ENCODE measurements around the gene ITGA11.
A peak's percentile ranks its signal among the peaks of the same experiment; 100 is the strongest.

The ITGA11 gene

DNA sequence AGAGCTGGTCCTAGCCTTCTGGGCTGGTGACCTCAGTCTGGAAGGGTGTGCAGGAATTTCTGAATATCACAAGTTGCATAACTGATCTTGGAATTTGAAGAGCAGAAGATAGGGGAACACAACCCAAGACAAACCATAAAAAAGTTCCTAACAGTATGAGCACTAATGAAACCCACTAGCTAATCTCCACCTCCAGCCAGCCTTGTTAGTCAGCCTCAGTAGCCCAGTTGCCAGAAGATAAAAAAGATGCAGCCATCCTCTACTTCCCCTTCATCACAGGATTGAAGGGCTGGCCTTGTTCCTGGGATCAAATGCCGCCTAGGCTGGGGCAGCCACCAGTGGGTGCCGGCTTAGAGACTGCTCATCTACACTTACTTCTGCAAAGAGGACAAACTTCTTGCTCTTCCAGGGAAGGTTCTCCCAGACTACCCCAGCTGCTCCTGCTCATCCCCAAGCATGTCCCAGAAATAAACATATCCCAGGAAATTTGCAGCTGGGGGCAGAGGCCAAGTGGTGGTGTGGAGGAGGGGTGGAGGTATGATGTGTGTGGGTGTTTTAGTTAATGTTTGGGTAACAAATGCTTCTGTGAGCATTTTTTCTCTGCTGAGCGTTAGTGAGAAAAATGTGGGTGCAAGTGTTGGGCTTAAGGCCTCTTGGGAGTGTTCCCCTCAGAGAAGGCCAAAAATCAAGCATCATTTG, 9.2 kb upstream of the ITGA11 start:
- peak; percentile 47 to 64 for DNase-seq
- Histone ChIP-seq H3K4me3 (no peak overlapping the region), H3K4me1 (no peaks in the 10 kb centered on the region), H3K9me3 (no peaks in the 10 kb centered on the region), H3K27me3 (no peaks in the 10 kb centered on the region), H3K36me3 (no peaks in the 10 kb centered on the region), H3K27ac (no peak overlapping the region)
- intact Hi-C loops (cut with DNase I; ENCODE audit: low total_unique reads): no loop called here
- no peak for TF ChIP-seq CTCF (IDR thresholded peaks at IDR 0.05)

GRCh38 chr15:68440136-68440535, 8.2 kb upstream of the ITGA11 start:
- Histone ChIP-seq H3K27ac (no peak overlapping the region), H3K9me3 (no peaks in the 10 kb centered on the region), H3K27me3 (no peaks in the 10 kb centered on the region), H3K4me3 (no peak overlapping the region), H3K36me3 (no peaks in the 10 kb centered on the region), H3K4me1 (no peaks in the 10 kb centered on the region)
- no peak for TF ChIP-seq CTCF (IDR thresholded peaks at IDR 0.05)
- intact Hi-C loops (cut with DNase I; ENCODE audit: low total_unique reads): no loop called here
- DNase-seq: no peak

DNA sequence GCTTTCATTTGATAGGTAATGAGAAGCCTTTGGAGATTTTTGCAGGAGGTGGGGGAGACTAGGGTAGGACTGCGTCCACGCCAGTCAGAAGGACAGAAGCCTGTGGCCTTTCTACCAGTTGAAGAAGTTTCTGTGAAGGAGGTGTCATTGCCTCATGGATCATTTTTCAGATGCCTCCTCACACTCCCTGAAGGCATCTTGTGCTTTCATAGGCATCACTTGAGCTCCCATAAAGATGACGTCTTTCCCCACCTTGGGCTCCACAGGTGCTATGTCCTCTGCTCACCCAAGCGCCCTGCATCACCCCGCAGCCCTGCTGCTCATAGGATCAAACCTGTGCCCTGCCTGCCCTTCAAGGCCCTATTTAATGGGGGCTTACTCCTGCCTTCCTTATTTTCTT, 7.5 kb upstream of the ITGA11 start:
- Histone ChIP-seq H3K27ac (no peak overlapping the region), H3K4me3 (no peak overlapping the region), H3K4me1 (no peaks in the 10 kb centered on the region), H3K36me3 (no peaks in the 10 kb centered on the region), H3K27me3 (no peaks in the 10 kb centered on the region), H3K9me3 (no peaks in the 10 kb centered on the region)
- no peak for TF ChIP-seq CTCF (IDR thresholded peaks at IDR 0.05)
- peak in 1 of 2 donors; percentile 19 for DNase-seq
- intact Hi-C loops (cut with DNase I; ENCODE audit: low total_unique reads): no loop called here

GRCh38 chr15:68436680-68437079, 4.7 kb upstream of the ITGA11 start:
- Histone ChIP-seq H3K9me3 (no peaks in the 10 kb centered on the region), H3K27me3 (no peaks in the 10 kb centered on the region), H3K4me1 (peaks cover 0 to 11% (median 8%) of the 10 kb centered on the region in 4 donors), H3K4me3 (no peak overlapping the region), H3K36me3 (no peaks in the 10 kb centered on the region), H3K27ac (no peak overlapping the region)
- no peak for TF ChIP-seq CTCF (IDR thresholded peaks at IDR 0.05)
- intact Hi-C loops (cut with DNase I; ENCODE audit: low total_unique reads): no loop called here
- DNase-seq: peak in 1 of 2 donors; percentile 19

DNA sequence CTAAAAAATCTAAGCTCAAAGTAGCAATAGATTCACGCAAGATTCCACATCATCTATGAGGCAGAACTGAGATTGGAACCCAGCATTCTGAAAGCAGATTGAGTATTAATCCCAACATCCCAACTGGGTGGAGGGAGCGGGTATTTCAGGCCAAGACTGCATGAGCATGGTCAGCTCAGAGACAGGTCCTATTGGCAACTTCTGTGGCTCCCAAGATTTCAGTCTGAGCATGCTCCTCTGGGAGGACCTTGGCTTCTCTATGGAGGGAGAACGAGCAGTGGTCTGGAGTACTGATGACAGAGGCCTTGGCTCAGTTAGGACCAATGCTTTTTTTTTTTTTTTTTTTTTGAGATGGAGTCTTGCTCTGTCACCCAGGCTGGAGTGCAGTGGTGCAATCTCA, 4.0 kb upstream of the ITGA11 start:
- H3K4me3 ChIP-seq: no peak overlapping the region
- H3K4me1 ChIP-seq: peaks cover 0 to 17% (median 10%) of the 10 kb centered on the region in 4 donors
- H3K27ac ChIP-seq: no peak overlapping the region
- no peaks in the 10 kb centered on the region for H3K27me3 ChIP-seq
- H3K9me3 ChIP-seq: no peaks in the 10 kb centered on the region
- intact Hi-C loops (cut with DNase I; ENCODE audit: low total_unique reads): no loop called here
- H3K36me3 ChIP-seq: no peaks in the 10 kb centered on the region
- DNase-seq: peak in 1 of 2 donors; percentile 57
- no peak for TF ChIP-seq CTCF (IDR thresholded peaks at IDR 0.05)

All from tibial artery (tissue), 4 donors.